GM23338 (cell line): ENCODE data around the gene OR8B2. TPM values are rescaled to one million over a fixed set of nuclear protein-coding genes. Genes with fewer than 3 reads are reported as not detected.

Experiments used
- polyA plus RNA-seq: library from polyadenylated mRNA; unstranded; fragments of >200 nt; fragmentation: Nextera tagmentation; extraction: Ambion mirVana; gene quantifications from 2 replicates; pipeline ENCODE4 v1.2.1, GENCODE V29; 2016
- total RNA-seq: library from RNA; depleted of rRNA; stranded (reverse); fragments of >200 nt; shearing (Covaris generic); gene quantifications from 2 replicates; pipeline ENCODE4 v1.2.3, GENCODE V29; 2014; rRNA removed
- TF ChIP-seq, protein P1 (sequence below): fragments of 250-450 bp; sonication (Bioruptor Pico); IDR thresholded peaks from 2 replicates; pipeline ENCODE4 v1.5.0; 2020; ENCODE audit warnings: mild to moderate bottlenecking, moderate library complexity

The OR8B2 gene
- total and polyA plus RNA-seq, 2 experiments from 2014 or later = not detected

GRCh38 chr11:124339396-124340141, 44.7 kb downstream of the OR8B2 start (continued):
- TF ChIP-seq, protein P1, sequence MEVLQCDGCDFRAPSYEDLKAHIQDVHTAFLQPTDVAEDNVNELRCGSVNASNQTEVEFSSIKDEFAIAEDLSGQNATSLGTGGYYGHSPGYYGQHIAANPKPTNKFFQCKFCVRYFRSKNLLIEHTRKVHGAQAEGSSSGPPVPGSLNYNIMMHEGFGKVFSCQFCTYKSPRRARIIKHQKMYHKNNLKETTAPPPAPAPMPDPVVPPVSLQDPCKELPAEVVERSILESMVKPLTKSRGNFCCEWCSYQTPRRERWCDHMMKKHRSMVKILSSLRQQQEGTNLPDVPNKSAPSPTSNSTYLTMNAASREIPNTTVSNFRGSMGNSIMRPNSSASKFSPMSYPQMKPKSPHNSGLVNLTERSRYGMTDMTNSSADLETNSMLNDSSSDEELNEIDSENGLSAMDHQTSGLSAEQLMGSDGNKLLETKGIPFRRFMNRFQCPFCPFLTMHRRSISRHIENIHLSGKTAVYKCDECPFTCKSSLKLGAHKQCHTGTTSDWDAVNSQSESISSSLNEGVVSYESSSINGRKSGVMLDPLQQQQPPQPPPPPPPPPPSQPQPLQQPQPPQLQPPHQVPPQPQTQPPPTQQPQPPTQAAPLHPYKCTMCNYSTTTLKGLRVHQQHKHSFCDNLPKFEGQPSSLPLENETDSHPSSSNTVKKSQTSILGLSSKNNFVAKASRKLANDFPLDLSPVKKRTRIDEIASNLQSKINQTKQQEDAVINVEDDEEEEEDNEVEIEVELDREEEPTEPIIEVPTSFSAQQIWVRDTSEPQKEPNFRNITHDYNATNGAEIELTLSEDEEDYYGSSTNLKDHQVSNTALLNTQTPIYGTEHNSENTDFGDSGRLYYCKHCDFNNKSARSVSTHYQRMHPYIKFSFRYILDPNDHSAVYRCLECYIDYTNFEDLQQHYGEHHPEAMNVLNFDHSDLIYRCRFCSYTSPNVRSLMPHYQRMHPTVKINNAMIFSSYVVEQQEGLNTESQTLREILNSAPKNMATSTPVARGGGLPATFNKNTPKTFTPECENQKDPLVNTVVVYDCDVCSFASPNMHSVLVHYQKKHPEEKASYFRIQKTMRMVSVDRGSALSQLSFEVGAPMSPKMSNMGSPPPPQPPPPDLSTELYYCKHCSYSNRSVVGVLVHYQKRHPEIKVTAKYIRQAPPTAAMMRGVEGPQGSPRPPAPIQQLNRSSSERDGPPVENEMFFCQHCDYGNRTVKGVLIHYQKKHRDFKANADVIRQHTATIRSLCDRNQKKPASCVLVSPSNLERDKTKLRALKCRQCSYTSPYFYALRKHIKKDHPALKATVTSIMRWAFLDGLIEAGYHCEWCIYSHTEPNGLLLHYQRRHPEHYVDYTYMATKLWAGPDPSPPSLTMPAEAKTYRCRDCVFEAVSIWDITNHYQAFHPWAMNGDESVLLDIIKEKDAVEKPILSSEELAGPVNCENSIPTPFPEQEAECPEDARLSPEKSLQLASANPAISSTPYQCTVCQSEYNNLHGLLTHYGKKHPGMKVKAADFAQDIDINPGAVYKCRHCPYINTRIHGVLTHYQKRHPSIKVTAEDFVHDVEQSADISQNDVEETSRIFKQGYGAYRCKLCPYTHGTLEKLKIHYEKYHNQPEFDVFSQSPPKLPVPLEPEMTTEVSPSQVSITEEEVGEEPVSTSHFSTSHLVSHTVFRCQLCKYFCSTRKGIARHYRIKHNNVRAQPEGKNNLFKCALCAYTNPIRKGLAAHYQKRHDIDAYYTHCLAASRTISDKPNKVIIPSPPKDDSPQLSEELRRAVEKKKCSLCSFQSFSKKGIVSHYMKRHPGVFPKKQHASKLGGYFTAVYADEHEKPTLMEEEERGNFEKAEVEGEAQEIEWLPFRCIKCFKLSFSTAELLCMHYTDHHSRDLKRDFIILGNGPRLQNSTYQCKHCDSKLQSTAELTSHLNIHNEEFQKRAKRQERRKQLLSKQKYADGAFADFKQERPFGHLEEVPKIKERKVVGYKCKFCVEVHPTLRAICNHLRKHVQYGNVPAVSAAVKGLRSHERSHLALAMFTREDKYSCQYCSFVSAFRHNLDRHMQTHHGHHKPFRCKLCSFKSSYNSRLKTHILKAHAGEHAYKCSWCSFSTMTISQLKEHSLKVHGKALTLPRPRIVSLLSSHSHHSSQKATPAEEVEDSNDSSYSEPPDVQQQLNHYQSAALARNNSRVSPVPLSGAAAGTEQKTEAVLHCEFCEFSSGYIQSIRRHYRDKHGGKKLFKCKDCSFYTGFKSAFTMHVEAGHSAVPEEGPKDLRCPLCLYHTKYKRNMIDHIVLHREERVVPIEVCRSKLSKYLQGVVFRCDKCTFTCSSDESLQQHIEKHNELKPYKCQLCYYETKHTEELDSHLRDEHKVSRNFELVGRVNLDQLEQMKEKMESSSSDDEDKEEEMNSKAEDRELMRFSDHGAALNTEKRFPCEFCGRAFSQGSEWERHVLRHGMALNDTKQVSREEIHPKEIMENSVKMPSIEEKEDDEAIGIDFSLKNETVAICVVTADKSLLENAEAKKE (CRISPR knock-in tag) = no peak

Other genes starting within 250 kb of the OR8B2 start
- gene OR10D3, start 201.2 kb downstream of the OR8B2 start, total RNA-seq = not detected in 2 replicates
- not detected in 2 replicates for gene OR10D3, start 201.2 kb downstream of the OR8B2 start, polyA plus RNA-seq
- not detected in 2 replicates for gene OR8G1, start 143.4 kb downstream of the OR8B2 start, total RNA-seq
- gene OR8G1, start 143.4 kb downstream of the OR8B2 start, polyA plus RNA-seq = not detected in 2 replicates
- gene OR8G5, start 128.1 kb downstream of the OR8B2 start, total RNA-seq = not detected in 2 replicates
- gene OR8G5, start 128.1 kb downstream of the OR8B2 start, polyA plus RNA-seq = not detected in 2 replicates
- not detected in 2 replicates for gene OR8D1, start 70.5 kb downstream of the OR8B2 start, total RNA-seq
- gene OR8D1, start 70.5 kb downstream of the OR8B2 start, polyA plus RNA-seq = not detected in 2 replicates
- gene OR8D2, start 64.3 kb downstream of the OR8B2 start, total RNA-seq = not detected in 2 replicates
- not detected in 2 replicates for gene OR8D2, start 64.3 kb downstream of the OR8B2 start, polyA plus RNA-seq
- gene OR8B3, start 14.5 kb upstream of the OR8B2 start, total RNA-seq = not detected in 2 replicates
- gene OR8B3, start 14.5 kb upstream of the OR8B2 start, polyA plus RNA-seq = not detected in 2 replicates
- not detected in 2 replicates for gene OR8B4, start 40.4 kb upstream of the OR8B2 start, total RNA-seq
- gene OR8B4, start 40.4 kb upstream of the OR8B2 start, polyA plus RNA-seq = not detected in 2 replicates
- gene OR8B8, start 61.2 kb upstream of the OR8B2 start, total RNA-seq = not detected in 2 replicates
- not detected in 2 replicates for gene OR8B8, start 61.2 kb upstream of the OR8B2 start, polyA plus RNA-seq
- gene OR8B12, start 159.2 kb upstream of the OR8B2 start, total RNA-seq = not detected in 2 replicates
- not detected in 2 replicates for gene OR8B12, start 159.2 kb upstream of the OR8B2 start, polyA plus RNA-seq
- not detected in 2 replicates for gene OR8A1, start 185.5 kb upstream of the OR8B2 start, total RNA-seq
- gene OR8A1, start 185.5 kb upstream of the OR8B2 start, polyA plus RNA-seq = not detected in 2 replicates
- not detected in 2 replicates for gene PANX3, start 226.9 kb upstream of the OR8B2 start, total RNA-seq
- gene PANX3, start 226.9 kb upstream of the OR8B2 start, polyA plus RNA-seq = not detected in 2 replicates
- 20.7 and 24.8 TPM in 2 replicates for gene TBRG1, start 238.4 kb upstream of the OR8B2 start, total RNA-seq
- gene TBRG1, start 238.4 kb upstream of the OR8B2 start, polyA plus RNA-seq = 56.5 and 56.6 TPM in 2 replicates